ENCODE data around the gene DCBLD1.

The DCBLD1 gene

DNA sequence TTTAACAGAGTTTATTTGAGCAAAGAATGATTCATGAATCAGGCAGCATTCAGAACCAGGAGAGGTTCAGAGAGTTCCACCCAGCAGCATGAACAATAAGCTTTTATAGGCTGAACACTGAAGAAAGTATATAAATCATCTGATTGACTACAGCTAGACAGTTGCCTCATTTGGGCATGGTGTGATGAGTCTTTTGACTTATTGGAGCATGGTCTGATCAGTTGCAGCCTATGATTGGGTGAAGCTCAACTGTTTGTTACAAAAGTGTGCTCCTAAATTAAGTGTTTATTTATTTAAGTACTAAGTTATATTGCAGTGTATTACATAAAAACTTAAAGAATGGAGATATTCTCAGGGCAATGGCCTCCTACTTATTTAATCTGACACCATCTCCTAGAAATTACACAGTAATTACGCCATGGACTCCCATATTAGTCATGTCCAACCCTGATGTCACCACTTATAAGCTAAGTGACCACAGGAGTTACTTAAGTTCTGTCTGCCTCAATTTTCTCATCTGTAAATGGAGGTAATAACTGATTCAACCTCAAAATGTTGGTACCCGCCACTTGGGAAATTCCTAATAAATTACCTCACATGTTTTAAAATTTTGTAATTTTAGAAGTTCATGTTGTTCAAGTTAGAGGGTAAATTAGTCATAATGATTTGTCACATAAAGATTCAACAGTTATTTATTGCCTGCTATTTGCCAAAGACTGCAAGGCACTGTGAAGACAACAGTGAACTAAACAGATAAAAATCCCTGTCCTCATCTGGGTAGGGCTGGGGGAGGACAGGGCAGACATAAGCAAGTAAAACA lies 41.6 kb upstream of the DCBLD1 start:
- no peak overlapping the region for H3K27ac ChIP-seq (ENCODE audit: extremely low read depth, low read depth, low read length)
- H3K9me3 ChIP-seq (ENCODE audit: control insufficient read depth, insufficient read depth, low read depth, low read length): no peaks in the 10 kb centered on the region
- no peaks in the 10 kb centered on the region for H3K36me3 ChIP-seq (ENCODE audit: control insufficient read depth in 2 of 2, insufficient read depth in 1 of 2, low read length in 2 of 2)
- no peaks in the 10 kb centered on the region for H3K4me1 ChIP-seq (ENCODE audit: control insufficient read depth, insufficient read depth, low read length)
- ChIA-PET POLR2A (interaction anchor here (0.9 to 1.2 kb wide), 3 partner anchors 8 to 161 kb away, joined by 4 to 5 read pairs (median 5); partner anchors contain the start of gene GOPC), CTCF (interaction anchor here (1.0 to 1.3 kb wide), 2 partner anchors 9 to 163 kb away, joined by 3 to 8 read pairs; no protein-coding TSS in a partner anchor)
- H3K4me3 ChIP-seq (ENCODE audit: low read depth, low read length): no peak overlapping the region
- TF ChIP-seq HOXD13 (CRISPR knock-in tag; IDR thresholded peaks at IDR 0.05; ENCODE audit: borderline replicate concordance) (no peak), ZNF223 (tag by site-specific recombination; IDR thresholded peaks at IDR 0.05) (no peak), ZNF426 (tag by site-specific recombination; IDR thresholded peaks at IDR 0.05) (no peak), ZNF623 (tag by site-specific recombination; IDR thresholded peaks at IDR 0.05) (no peak), SETDB1 (IDR thresholded peaks at IDR 0.05; ENCODE audit: insufficient read length, low read length) (peak; percentile 96), ZNF394 (tag by site-specific recombination; IDR thresholded peaks at IDR 0.05; ENCODE audit: borderline replicate concordance) (no peak; the same call in 1 of the 2 replicates), SP3 (tag by site-specific recombination; IDR thresholded peaks at IDR 0.05) (no peak; the same call in 1 of the 2 replicates), ZNF549 (tag by site-specific recombination; IDR thresholded peaks at IDR 0.05) (peak; percentile 94), MEIS1 (CRISPR knock-in tag; IDR thresholded peaks at IDR 0.05; ENCODE audit: borderline replicate concordance) (peak; percentile 48; the same call in 1 of the 2 replicates), ZNF350 (tag by site-specific recombination; IDR thresholded peaks at IDR 0.05) (peak; percentile 53; the same call in 1 of the 2 replicates), GLI4 (tag by site-specific recombination; IDR thresholded peaks at IDR 0.05) (no peak), PRDM4 (tag by site-specific recombination; IDR thresholded peaks at IDR 0.05) (no peak), SALL2 (tag by site-specific recombination; IDR thresholded peaks at IDR 0.05; ENCODE audit: borderline replicate concordance) (no peak), ZNF629 (tag by site-specific recombination; IDR thresholded peaks at IDR 0.05) (peak; percentile 47; the same call in 1 of the 2 replicates), KLF10 (tag by site-specific recombination; IDR thresholded peaks at IDR 0.05) (no peak), ZNF366 (tag by site-specific recombination; conservative IDR thresholded peaks at IDR 0.05) (peak; percentile 89), ZNF239 (tag by site-specific recombination; IDR thresholded peaks at IDR 0.05) (no peak), ZNF843 (tag by site-specific recombination; IDR thresholded peaks at IDR 0.05) (0 out of 2 replicates have a peak, but pooled peaks have one; percentile 16), ZNF596 (tag by site-specific recombination; IDR thresholded peaks at IDR 0.05) (no peak), ATF2 (tag by site-specific recombination; IDR thresholded peaks at IDR 0.05; ENCODE audit: low read depth) (peak; percentile 29; the same call in 1 of the 2 replicates), ZNF2 (tag by site-specific recombination; IDR thresholded peaks at IDR 0.05) (no peak), SP7 (tag by site-specific recombination; IDR thresholded peaks at IDR 0.05) (peak; percentile 84), YY1 (tag by site-specific recombination; IDR thresholded peaks at IDR 0.05) (no peak), ZEB2 (tag by site-specific recombination; IDR thresholded peaks at IDR 0.05) (peak; percentile 53), GFI1B (tag by site-specific recombination; IDR thresholded peaks at IDR 0.05) (no peak), SCRT2 (tag by site-specific recombination; IDR thresholded peaks at IDR 0.05) (peak; percentile 35; the same call in 1 of the 2 replicates)
- TF ChIP-seq, protein P1, sequence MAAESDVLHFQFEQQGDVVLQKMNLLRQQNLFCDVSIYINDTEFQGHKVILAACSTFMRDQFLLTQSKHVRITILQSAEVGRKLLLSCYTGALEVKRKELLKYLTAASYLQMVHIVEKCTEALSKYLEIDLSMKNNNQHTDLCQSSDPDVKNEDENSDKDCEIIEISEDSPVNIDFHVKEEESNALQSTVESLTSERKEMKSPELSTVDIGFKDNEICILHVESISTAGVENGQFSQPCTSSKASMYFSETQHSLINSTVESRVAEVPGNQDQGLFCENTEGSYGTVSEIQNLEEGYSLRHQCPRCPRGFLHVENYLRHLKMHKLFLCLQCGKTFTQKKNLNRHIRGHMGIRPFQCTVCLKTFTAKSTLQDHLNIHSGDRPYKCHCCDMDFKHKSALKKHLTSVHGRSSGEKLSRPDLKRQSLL (tag by site-specific recombination; IDR thresholded peaks at IDR 0.05): no peak
- TF ChIP-seq, protein P2, sequence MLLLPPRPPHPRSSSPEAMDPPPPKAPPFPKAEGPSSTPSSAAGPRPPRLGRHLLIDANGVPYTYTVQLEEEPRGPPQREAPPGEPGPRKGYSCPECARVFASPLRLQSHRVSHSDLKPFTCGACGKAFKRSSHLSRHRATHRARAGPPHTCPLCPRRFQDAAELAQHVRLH (tag by site-specific recombination; IDR thresholded peaks at IDR 0.05): no peak
- TF ChIP-seq, protein P3, sequence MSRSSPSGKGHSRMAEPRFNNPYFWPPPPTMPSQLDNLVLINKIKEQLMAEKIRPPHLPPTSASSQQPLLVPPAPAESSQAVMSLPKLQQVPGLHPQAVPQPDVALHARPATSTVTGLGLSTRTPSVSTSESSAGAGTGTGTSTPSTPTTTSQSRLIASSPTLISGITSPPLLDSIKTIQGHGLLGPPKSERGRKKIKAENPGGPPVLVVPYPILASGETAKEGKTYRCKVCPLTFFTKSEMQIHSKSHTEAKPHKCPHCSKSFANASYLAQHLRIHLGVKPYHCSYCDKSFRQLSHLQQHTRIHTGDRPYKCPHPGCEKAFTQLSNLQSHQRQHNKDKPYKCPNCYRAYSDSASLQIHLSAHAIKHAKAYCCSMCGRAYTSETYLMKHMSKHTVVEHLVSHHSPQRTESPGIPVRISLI (tag by site-specific recombination; IDR thresholded peaks at IDR 0.05): 0 out of 2 replicates have a peak, but pooled peaks have one; percentile 21
- TF ChIP-seq, protein P4, sequence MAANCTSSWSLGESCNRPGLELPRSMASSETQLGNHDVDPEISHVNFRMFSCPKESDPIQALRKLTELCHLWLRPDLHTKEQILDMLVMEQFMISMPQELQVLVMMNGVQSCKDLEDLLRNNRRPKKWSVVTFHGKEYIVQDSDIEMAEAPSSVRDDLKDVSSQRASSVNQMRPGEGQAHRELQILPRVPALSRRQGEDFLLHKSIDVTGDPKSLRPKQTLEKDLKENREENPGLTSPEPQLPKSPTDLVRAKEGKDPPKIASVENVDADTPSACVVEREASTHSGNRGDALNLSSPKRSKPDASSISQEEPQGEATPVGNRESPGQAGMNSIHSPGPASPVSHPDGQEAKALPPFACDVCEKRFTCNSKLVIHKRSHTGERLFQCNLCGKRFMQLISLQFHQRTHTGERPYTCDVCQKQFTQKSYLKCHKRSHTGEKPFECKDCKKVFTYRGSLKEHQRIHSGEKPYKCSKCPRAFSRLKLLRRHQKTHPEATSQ (tag by site-specific recombination; IDR thresholded peaks at IDR 0.05): no peak
